ENCODE results near the gene TRPM4. TPM values are rescaled to one million over a fixed set of nuclear protein-coding genes. Genes with fewer than 3 reads are reported as not detected.
A peak's percentile ranks its signal among the peaks of the same experiment; 100 is the strongest.
"Not testable (repeated sequence)": the region's sequence is repeated elsewhere in the genome, so short reads cannot be mapped to it uniquely, and the experiment has no call there.

Gene TRPM4
- total and polyA plus RNA-seq, 2 donors (not counting 3 experiments of a cell fraction or from before 2014, with no cell fraction given): 17.6 to 38.9 TPM

DNA sequence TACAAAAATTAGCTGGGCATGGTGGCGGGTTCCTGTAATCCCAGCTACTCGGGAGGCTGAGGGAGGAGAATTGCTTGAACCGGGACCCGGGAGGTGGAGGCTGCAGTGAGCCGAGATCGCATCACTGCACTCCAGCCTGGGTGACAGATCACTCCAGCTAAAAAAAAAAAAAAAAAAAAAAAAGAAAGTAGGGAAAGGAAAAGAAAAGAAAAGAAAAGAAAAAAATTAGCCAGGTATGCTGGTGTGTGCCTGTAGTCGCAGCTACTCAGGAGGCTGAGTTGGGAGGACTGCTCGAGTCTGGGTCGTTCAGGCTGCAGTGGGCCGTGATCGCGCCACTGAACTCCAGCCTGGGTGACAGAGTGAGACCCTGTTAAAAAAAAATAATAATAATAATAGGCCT is 30.4 kb upstream of the TRPM4 start:
- not testable (repeated sequence) for H3K4me2 ChIP-seq (ENCODE audit: insufficient read depth, low read length)

DNA sequence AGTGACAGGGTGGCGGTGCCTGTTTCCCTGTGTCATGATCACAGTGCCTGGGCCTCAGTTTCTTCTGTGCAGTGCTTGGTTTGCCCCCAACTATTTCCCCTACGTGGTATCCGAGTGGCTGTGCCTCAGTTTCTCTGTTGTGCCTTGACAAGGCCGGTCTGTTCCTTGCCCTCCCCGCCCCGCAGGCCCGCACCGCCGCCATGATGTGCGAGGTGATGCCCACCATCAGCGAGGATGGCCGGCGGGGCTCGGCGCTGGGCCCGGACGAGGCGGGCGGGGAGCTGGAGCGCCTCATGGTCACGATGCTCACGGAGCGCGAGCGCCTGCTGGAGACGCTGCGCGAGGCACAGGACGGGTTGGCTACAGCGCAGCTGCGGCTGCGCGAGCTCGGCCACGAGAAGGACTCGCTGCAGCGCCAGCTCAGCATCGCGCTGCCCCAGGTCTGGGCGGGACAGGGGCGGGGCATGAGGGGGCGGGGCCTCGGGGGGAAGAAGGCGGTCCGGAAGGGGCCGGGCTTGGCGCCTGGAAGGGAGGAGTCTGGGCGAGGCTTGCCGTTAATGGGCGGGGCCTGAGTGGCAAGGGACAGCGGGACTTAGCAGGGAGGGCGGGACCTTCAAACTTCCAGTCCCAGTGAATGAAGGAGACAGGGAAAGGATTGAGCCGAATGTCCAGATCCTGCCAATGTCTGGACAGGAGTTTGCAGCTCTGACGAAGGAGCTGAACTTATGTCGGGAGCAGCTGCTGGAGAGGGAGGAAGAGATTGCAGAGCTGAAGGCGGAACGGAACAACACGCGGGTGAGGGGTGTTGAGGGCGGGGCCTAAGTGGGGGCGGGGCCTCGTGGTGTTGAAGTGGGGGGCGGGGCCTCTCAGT is 29.7 kb upstream of the TRPM4 start:
- intact Hi-C loops (cut with micrococcal nuclease) (loop anchor here (2.0 to 5.0 kb wide), 2 partner anchors 15 to 41 kb away; partner anchors contain the start of gene SNRNP70), dilution Hi-C loops (cut with MboI; ENCODE audit: extremely low pct_ligation_motif_present, low sequenced_read_pairs) (no loop called here)
- H2AFZ ChIP-seq (ENCODE audit: low read depth, low read length): peak overlapping the region; percentile 86
- H3K9me1 ChIP-seq (replicated peaks; ENCODE audit: control insufficient read depth, extremely low read depth, insufficient read depth, low read length): no peaks in the 10 kb centered on the region
- ChIA-PET POLR2A (interaction anchor here (0.6 to 0.7 kb wide), 4 partner anchors 14 to 326 kb away, joined by 3 to 7 read pairs (median 4); partner anchors contain the start of gene LIN7B), CTCF (interaction anchor here (0.7 to 2.0 kb wide), 14 partner anchors 8 to 134 kb away, joined by 3 to 15 read pairs (median 6); partner anchors contain the start of genes LIN7B and RUVBL2)
- no peaks in the 10 kb centered on the region for H3K36me3 ChIP-seq (ENCODE audit: control insufficient read depth in 2 of 2, extremely low read depth in 1 of 2, insufficient read depth in 2 of 2, low read length in 2 of 2)
- H3K27ac ChIP-seq (ENCODE audit: insufficient read depth, low read depth, low read length): no peak overlapping the region
- H3K9ac ChIP-seq (replicated peaks; ENCODE audit: extremely low read depth, insufficient read depth, low read length): no peak overlapping the region
- H3K4me1 ChIP-seq (ENCODE audit: control insufficient read depth, extremely low read depth, insufficient read depth, low read length): no peaks in the 10 kb centered on the region
- no peak overlapping the region for H3K4me3 ChIP-seq (replicated peaks in 1 of 3; ENCODE audit: insufficient read depth in 1 of 3, low read depth in 1 of 3, low read length in 3 of 3)
- H3K79me2 ChIP-seq (ENCODE audit: control insufficient read depth, insufficient read depth, low read length): no peaks in the 10 kb centered on the region
- H3K4me2 ChIP-seq (ENCODE audit: insufficient read depth, low read length): peak overlapping the region; percentile 49
- no TSS peak for BruUV-seq (replicated peaks)
- no peaks in the 10 kb centered on the region for H4K20me1 ChIP-seq (replicated peaks; ENCODE audit: control insufficient read depth, extremely low read depth, insufficient read depth, low read length)
- peak; percentile 98 for FAIRE-seq
- TF ChIP-seq CTCF (IDR thresholded peaks at IDR 0.05; ENCODE audit: extremely low read depth in 1 of 2, insufficient read depth in 1 of 2, low read depth in 1 of 2, low read length in 2 of 2) (peak in 1 of 2 donors; percentile 38), EZH2 (IDR thresholded peaks at IDR 0.05; ENCODE audit: borderline replicate concordance, low read depth, low read length, severe bottlenecking) (no peak), POLR2A (IDR thresholded peaks at IDR 0.05; ENCODE audit: low read depth, low read length) (no peak), GATA2 (IDR thresholded peaks at IDR 0.05; ENCODE audit: insufficient read depth, insufficient read length, low read depth, low read length) (no peak), POLR2AphosphoS5 (IDR thresholded peaks at IDR 0.05; ENCODE audit: insufficient read depth, low read depth, low read length) (peak; percentile 48), MYC (IDR thresholded peaks at IDR 0.05; ENCODE audit: low read depth, low read length) (peak; percentile 81), FOS (IDR thresholded peaks at IDR 0.05; ENCODE audit: borderline replicate concordance, insufficient read depth, low read length) (no peak), JUN (IDR thresholded peaks at IDR 0.05; ENCODE audit: borderline replicate concordance, insufficient read depth, insufficient read length, low read depth) (no peak)
- TF ChIP-seq, protein P1, sequence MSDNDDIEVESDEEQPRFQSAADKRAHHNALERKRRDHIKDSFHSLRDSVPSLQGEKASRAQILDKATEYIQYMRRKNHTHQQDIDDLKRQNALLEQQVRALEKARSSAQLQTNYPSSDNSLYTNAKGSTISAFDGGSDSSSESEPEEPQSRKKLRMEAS (IDR thresholded peaks at IDR 0.05; ENCODE audit: insufficient read depth, insufficient read length): peak; percentile 98
- H3K27me3 ChIP-seq (ENCODE audit: control insufficient read depth in 2 of 2, insufficient read depth in 2 of 2, low read length in 2 of 2): peaks cover 0 to 4% of the 10 kb centered on the region in 2 experiments
- DNase-seq (ENCODE audit: low read depth, low spot score): peak; percentile 98
- H3K9me3 ChIP-seq (replicated peaks; ENCODE audit: control insufficient read depth, insufficient read depth, low read length): no peaks in the 10 kb centered on the region

More for the DNA sequence above, 30.4 kb upstream of the TRPM4 start:
- FAIRE-seq; H3K4me1 ChIP-seq (ENCODE audit: control insufficient read depth, extremely low read depth, insufficient read depth, low read length); H3K27me3 ChIP-seq (ENCODE audit: control insufficient read depth in 2 of 2, insufficient read depth in 2 of 2, low read length in 2 of 2); H3K9ac ChIP-seq (replicated peaks; ENCODE audit: extremely low read depth, insufficient read depth, low read length); H3K9me3 ChIP-seq (replicated peaks; ENCODE audit: control insufficient read depth, insufficient read depth, low read length); H3K79me2 ChIP-seq (ENCODE audit: control insufficient read depth, insufficient read depth, low read length); H3K4me3 ChIP-seq (replicated peaks in 1 of 3; ENCODE audit: insufficient read depth in 1 of 3, low read depth in 1 of 3, low read length in 3 of 3); H3K27ac ChIP-seq (ENCODE audit: insufficient read depth, low read depth, low read length); DNase-seq (ENCODE audit: low read depth, low spot score); H3K9me1 ChIP-seq (replicated peaks; ENCODE audit: control insufficient read depth, extremely low read depth, insufficient read depth, low read length); BruUV-seq (replicated peaks); H2AFZ ChIP-seq (ENCODE audit: low read depth, low read length); H4K20me1 ChIP-seq (replicated peaks; ENCODE audit: control insufficient read depth, extremely low read depth, insufficient read depth, low read length); dilution Hi-C loops (cut with MboI; ENCODE audit: extremely low pct_ligation_motif_present, low sequenced_read_pairs); H3K36me3 ChIP-seq (ENCODE audit: control insufficient read depth in 2 of 2, extremely low read depth in 1 of 2, insufficient read depth in 2 of 2, low read length in 2 of 2): not testable (repeated sequence)
- ChIA-PET CTCF (interaction anchor here (0.7 to 2.0 kb wide), 14 partner anchors 9 to 134 kb away, joined by 3 to 15 read pairs (median 6); partner anchors contain the start of genes LIN7B and RUVBL2), POLR2A (interaction anchor here (0.6 to 0.7 kb wide), 4 partner anchors 13 to 326 kb away, joined by 3 to 7 read pairs (median 4); partner anchors contain the start of gene LIN7B)
- intact Hi-C loops (cut with micrococcal nuclease): loop anchor here (5.0 kb wide), 1 partner anchor 40 kb away; the partner anchor contains the start of gene SNRNP70

All from endothelial cell of umbilical vein (primary cell).